ENCODE results near the gene U2AF2. TPM values are rescaled to one million over a fixed set of nuclear protein-coding genes. Genes with fewer than 3 reads are reported as not detected.

Gene U2AF2
- total and polyA plus RNA-seq, 9 of the 15 experiments (the other 6 are each of a cell fraction or from before 2014, with no cell fraction given): 3.0 to 331 (median 157) TPM

DNA sequence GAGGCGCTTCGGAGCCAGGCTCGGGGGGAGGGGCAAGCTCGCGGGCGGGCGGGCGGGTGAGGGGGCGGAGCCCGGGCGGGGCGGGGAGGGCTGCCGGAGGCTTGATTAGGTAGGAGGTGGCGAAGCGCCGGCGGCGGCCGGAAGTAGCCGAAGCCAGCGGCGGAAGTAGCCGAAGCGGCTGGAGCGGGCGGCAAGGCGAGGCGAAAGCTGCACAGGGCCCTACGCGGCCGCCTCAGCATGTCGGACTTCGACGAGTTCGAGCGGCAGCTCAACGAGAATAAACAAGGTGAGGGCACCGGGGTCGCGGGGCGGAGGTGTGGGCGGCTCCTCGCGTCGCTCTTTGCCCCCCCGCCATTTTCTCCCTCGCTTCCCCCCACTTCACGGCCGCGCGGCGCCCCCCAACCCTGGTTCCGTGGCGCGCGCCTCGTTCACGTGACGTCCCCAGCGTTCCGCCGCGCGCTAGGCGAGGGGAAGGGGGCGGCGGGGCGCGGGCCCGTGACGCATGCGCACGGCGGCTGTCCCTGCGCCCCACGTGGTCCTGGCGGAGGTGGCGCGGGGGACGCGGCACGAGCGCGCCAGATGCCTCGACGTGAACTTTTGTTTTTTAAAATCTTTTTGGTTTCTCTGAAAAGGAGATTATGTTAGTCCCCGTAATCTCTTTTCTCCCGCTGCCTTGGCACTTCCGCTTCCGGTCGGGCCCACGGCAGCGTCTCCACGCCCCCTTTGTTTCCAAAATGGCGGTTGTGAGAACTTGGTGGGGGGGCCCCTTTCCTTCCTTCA, at the start of gene U2AF2 (continued):
- TF ChIP-seq, protein P1, sequence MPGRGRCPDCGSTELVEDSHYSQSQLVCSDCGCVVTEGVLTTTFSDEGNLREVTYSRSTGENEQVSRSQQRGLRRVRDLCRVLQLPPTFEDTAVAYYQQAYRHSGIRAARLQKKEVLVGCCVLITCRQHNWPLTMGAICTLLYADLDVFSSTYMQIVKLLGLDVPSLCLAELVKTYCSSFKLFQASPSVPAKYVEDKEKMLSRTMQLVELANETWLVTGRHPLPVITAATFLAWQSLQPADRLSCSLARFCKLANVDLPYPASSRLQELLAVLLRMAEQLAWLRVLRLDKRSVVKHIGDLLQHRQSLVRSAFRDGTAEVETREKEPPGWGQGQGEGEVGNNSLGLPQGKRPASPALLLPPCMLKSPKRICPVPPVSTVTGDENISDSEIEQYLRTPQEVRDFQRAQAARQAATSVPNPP (IDR thresholded peaks at IDR 0.05; ENCODE audit: borderline replicate concordance, insufficient read depth, insufficient read length): no peak
- TF ChIP-seq, protein P2, sequence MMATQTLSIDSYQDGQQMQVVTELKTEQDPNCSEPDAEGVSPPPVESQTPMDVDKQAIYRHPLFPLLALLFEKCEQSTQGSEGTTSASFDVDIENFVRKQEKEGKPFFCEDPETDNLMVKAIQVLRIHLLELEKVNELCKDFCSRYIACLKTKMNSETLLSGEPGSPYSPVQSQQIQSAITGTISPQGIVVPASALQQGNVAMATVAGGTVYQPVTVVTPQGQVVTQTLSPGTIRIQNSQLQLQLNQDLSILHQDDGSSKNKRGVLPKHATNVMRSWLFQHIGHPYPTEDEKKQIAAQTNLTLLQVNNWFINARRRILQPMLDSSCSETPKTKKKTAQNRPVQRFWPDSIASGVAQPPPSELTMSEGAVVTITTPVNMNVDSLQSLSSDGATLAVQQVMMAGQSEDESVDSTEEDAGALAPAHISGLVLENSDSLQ (IDR thresholded peaks at IDR 0.05): no peak; the same call in 1 of the 2 replicates
- TF ChIP-seq STAT5B (CRISPR knock-in tag; IDR thresholded peaks at IDR 0.05): no peak
- TF ChIP-seq NCOA1 (IDR thresholded peaks at IDR 0.05; ENCODE audit: low read depth): no peak
- no peak; the same call in 1 of the 2 replicates for TF ChIP-seq CBX1 (IDR thresholded peaks at IDR 0.05; ENCODE audit: low read depth)
- TF ChIP-seq HLTF (IDR thresholded peaks at IDR 0.05): no peak
- no peak for TF ChIP-seq ESRRA (IDR thresholded peaks at IDR 0.05; ENCODE audit: borderline replicate concordance, low read depth)
- TF ChIP-seq, protein P3, sequence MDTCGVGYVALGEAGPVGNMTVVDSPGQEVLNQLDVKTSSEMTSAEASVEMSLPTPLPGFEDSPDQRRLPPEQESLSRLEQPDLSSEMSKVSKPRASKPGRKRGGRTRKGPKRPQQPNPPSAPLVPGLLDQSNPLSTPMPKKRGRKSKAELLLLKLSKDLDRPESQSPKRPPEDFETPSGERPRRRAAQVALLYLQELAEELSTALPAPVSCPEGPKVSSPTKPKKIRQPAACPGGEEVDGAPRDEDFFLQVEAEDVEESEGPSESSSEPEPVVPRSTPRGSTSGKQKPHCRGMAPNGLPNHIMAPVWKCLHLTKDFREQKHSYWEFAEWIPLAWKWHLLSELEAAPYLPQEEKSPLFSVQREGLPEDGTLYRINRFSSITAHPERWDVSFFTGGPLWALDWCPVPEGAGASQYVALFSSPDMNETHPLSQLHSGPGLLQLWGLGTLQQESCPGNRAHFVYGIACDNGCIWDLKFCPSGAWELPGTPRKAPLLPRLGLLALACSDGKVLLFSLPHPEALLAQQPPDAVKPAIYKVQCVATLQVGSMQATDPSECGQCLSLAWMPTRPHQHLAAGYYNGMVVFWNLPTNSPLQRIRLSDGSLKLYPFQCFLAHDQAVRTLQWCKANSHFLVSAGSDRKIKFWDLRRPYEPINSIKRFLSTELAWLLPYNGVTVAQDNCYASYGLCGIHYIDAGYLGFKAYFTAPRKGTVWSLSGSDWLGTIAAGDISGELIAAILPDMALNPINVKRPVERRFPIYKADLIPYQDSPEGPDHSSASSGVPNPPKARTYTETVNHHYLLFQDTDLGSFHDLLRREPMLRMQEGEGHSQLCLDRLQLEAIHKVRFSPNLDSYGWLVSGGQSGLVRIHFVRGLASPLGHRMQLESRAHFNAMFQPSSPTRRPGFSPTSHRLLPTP (IDR thresholded peaks at IDR 0.05; ENCODE audit: borderline replicate concordance, extremely low read depth, insufficient read length): no peak
- TF ChIP-seq TCF3 (CRISPR knock-in tag; IDR thresholded peaks at IDR 0.05): peak; percentile 25; the same call in 1 of the 2 replicates
- TF ChIP-seq ELF1 (tag; IDR thresholded peaks at IDR 0.05): peak; percentile 92
- TF ChIP-seq, protein P4, sequence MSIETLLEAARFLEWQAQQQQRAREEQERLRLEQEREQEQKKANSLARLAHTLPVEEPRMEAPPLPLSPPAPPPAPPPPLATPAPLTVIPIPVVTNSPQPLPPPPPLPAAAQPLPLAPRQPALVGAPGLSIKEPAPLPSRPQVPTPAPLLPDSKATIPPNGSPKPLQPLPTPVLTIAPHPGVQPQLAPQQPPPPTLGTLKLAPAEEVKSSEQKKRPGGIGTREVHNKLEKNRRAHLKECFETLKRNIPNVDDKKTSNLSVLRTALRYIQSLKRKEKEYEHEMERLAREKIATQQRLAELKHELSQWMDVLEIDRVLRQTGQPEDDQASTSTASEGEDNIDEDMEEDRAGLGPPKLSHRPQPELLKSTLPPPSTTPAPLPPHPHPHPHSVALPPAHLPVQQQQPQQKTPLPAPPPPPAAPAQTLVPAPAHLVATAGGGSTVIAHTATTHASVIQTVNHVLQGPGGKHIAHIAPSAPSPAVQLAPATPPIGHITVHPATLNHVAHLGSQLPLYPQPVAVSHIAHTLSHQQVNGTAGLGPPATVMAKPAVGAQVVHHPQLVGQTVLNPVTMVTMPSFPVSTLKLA (conservative IDR thresholded peaks at IDR 0.05): peak; percentile 98 to 99
- no peak for TF ChIP-seq ZNF121 (CRISPR knock-in tag; conservative IDR thresholded peaks at IDR 0.05)
- TF ChIP-seq ZBTB8A (IDR thresholded peaks at IDR 0.05; ENCODE audit: partially characterized antibody): no peak
- TF ChIP-seq, protein P5, sequence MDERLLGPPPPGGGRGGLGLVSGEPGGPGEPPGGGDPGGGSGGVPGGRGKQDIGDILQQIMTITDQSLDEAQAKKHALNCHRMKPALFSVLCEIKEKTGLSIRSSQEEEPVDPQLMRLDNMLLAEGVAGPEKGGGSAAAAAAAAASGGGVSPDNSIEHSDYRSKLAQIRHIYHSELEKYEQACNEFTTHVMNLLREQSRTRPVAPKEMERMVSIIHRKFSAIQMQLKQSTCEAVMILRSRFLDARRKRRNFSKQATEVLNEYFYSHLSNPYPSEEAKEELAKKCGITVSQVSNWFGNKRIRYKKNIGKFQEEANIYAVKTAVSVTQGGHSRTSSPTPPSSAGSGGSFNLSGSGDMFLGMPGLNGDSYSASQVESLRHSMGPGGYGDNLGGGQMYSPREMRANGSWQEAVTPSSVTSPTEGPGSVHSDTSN (CRISPR knock-in tag; IDR thresholded peaks at IDR 0.05; ENCODE audit: low read depth): no peak
- TF ChIP-seq, protein P5 (tag; conservative IDR thresholded peaks at IDR 0.05; ENCODE audit: low read depth): no peak
- TF ChIP-seq ETV5 (CRISPR knock-in tag; IDR thresholded peaks at IDR 0.05; ENCODE audit: low read depth): peak; percentile 56; the same call in 1 of the 2 replicates
- TF ChIP-seq ZNF354B (CRISPR knock-in tag; IDR thresholded peaks at IDR 0.05): no peak
- TF ChIP-seq RBM14 (IDR thresholded peaks at IDR 0.05; ENCODE audit: borderline replicate concordance, insufficient read depth, low read depth, low read length): 0 out of 2 replicates have a peak, but pooled peaks have one; percentile 92

All from K562 (cell line).